SK-MEL-5 (cell line): Measurements from ENCODE around the gene LZTS3. TPM values are rescaled to one million over a fixed set of nuclear protein-coding genes. Genes with fewer than 3 reads are reported as not detected.
A peak's percentile ranks its signal among the peaks of the same experiment; 100 is the strongest.

Experiments
- DNase-seq: peaks from one replicate; pipeline ENCODE4 v3.0.0-alpha.2; 2016; ENCODE audit warnings: low read depth, low spot score
- in situ Hi-C: cut with HindIII; loops from 2 replicates; pipeline ENCODE4 v1.10.0; 2016; ENCODE audit warnings: low sequenced_read_pairs, high pct_unique_total_duplicates, low pct_unique_long_range_greater_than_20kb
- total RNA-seq: library from RNA; depleted of rRNA; stranded (reverse); fragments of >200 nt; shearing (Covaris generic); gene quantifications from 2 replicates; pipeline ENCODE4 v1.2.3, GENCODE V29; 2014

Gene LZTS3
- total RNA-seq, 1 experiment from 2014 or later: 5.2 TPM

- in situ Hi-C loops: no loop called here
- no peak for DNase-seq
These were observed 1.0 kb downstream of the LZTS3 start for GRCh38 chr20:3172126-3172932.

GRCh38 chr20:3171391-3172125 lies 1.8 kb downstream of the LZTS3 start:
- in situ Hi-C loops: no loop called here
- no peak for DNase-seq

- in situ Hi-C loops: no loop called here
- DNase-seq: no peak
These were observed 4.3 kb downstream of the LZTS3 start for GRCh38 chr20:3168829-3169590.

DNA sequence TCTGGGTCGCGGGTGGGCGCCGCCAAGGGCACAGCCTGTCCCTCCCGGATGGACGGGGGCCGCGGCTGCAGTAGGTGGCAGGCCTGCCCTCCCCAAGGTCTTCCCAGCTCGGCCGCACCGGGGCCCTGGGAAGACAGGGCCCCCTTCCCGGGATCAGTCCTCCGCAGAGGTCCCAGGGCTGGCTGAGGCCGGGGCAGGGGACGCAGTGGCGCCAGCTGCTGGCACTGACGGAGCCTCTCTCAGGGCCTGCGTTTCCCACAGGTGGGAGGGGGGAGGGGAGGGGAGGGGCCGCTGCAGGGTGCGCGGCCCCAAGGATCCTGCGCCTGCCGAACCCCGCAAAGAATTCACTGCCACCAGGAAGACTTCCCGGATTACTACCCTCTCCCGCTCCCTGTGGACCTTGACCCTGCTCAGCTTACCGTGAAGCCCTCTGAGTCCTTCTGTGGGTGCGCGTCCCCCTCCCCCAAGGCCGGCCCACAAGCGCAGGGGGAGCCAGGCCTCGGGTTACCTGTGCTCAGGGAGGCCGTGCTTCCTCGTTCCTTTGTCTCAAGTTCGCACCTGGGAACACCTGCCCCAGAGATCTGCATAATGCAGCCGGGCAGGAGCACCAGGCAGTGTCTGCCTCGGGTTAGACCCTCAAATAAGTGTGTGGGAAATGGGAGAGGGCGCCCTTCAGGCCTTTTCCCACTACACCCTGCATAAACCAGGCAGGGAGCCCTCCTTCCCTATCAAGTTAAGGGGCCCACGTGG lies 5.1 kb downstream of the LZTS3 start:
- DNase-seq: no peak
- in situ Hi-C loops: no loop called here

GRCh38 chr20:3167738-3168078 lies 5.6 kb downstream of the LZTS3 start:
- in situ Hi-C loops: no loop called here

DNA sequence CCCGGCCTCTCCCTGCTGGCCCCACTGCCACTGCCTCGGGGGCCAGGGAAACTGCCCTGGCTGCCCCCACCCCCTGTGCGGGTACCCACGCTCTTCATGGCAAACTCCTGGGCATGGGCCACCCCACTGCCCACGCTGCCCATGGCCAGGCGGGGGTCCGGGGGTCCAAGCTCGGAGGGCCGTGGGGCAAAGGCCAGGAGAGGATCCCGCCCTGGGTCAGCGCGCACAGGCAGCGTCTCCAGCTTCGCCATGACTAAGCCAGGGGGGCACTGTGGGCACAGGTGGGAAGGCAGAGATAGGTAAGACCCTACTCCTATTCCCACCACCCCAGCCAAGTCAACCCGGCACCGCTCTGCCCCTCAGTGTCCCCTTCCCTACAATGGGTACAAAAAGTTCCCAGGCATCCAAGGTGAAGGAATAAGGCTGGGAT lies 6.4 kb downstream of the LZTS3 start:
- in situ Hi-C loops: no loop called here
- DNase-seq: no peak

More at GRCh38 chr20:3167738-3168078, 5.6 kb downstream of the LZTS3 start:
- DNase-seq: no peak

DNA sequence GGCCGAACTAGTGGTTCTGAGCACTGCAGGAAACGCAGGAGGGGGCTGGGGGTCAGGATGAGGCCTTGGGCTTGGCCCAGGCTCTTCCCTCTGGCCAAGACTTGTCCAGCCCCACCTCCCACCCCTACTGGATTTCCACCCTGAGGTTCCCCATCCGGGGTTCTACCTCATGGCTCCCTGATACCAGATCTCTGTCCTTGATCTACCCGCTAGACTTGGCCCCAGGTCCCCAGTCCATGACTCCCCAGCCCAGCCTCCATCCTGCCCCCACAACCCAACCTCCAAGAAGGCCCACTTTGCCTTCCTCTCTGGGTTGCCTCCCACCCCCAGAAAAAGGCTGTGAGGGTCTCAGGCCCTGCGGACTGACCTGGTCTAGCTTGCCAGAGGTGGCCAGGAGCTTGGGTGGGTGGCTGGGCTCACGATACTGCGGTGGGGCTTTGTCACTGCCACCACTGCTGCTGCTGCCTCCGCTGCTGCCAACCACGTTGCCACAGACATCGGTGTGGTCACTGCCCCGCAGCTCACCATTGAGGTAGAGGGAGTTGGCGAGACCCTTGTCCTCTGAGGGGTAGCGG lies 6.9 kb downstream of the LZTS3 start:
- in situ Hi-C loops: no loop called here
- no peak for DNase-seq

- no peak for DNase-seq
- in situ Hi-C loops: no loop called here
These were observed 7.6 kb downstream of the LZTS3 start for GRCh38 chr20:3165473-3166337.

- in situ Hi-C loops: no loop called here
- DNase-seq: no peak
These were observed 8.5 kb downstream of the LZTS3 start for GRCh38 chr20:3164763-3165410.

GRCh38 chr20:3164043-3164762 lies 9.1 kb downstream of the LZTS3 start:
- no peak for DNase-seq
- in situ Hi-C loops: no loop called here

- no peak for DNase-seq
- in situ Hi-C loops: no loop called here
These were observed 10.0 kb downstream of the LZTS3 start for GRCh38 chr20:3163099-3164042.

DNA sequence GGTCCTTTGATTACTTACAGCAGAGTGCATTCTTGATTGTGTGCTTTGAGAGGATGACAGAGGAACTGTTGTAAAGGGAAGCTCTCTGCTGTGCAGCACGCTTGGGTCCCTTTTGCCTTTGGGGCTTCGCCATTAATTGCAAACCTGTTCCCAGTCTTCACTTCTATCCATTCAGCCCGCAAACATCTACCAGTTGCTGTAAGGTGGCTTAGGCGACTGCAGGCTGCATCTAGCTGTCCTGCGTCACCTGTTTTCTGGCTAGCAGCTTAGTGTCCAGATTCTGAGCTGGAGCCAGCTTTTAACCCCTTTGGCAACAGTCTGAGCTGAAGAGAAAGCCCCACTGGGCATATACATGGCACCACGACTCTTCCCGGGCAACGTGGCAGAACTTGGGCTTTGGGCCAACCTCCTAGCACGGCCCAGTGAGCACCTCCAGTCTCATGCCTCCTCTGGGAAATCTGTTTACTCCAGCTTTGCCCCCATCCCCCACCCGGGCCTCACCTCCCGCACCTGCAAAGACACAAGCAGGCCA lies 11.2 kb downstream of the LZTS3 start:
- DNase-seq: no peak
- in situ Hi-C loops: no loop called here

GRCh38 chr20:3161316-3162079 lies 11.9 kb downstream of the LZTS3 start:
- DNase-seq: peak; percentile 26
- in situ Hi-C loops: no loop called here

DNA sequence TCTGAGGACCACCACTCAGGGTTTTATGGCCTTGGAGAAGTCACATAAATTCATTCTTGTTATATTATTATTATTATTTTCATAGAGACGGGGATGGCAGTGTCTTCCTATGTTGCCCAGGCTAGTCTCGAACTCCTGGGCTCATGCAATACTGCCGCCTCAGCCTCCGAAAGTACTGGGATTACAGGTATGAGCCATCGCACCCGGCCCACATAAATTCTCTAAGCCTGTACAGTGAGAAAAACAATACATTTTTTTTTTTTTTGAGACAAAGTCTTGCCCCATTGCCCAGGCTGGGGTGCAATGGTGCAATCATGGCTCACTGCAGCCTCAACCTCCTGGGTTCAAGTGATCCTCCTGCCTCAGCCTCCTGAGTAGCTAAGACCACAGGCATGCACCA lies 12.9 kb downstream of the LZTS3 start:
- no peak for DNase-seq
- in situ Hi-C loops: no loop called here
